GM23338 (cell line): ENCODE results near the gene IL1RL2. TPM values are rescaled to one million over a fixed set of nuclear protein-coding genes. Genes with fewer than 3 reads are reported as not detected.

Experiments used
- ATAC-seq: fragments of 200-7000 bp; cut with Tn5 transposase; 3 replicates; pipeline ENCODE4 v1.9.1; 2020
- DNase-seq: peaks from one replicate; pipeline ENCODE4 v3.0.0-alpha.2; 2015; ENCODE audit warnings: low spot score
- H2AFZ ChIP-seq: fragments of 200-600 bp; sonication (generic); 2 replicates; pipeline ENCODE4 v1.8.0; 2016; ENCODE audit warnings: antibody characterized with exemption, mild to moderate bottlenecking, moderate library complexity
- H3F3A ChIP-seq: fragments of 200-600 bp; sonication (generic); replicated peaks from 2 replicates; pipeline ENCODE4 v1.8.0; 2017; ENCODE audit warnings: antibody characterized with exemption, mixed run types, low read depth
- H3K27ac ChIP-seq: fragments of 200-600 bp; sonication (generic); 2 replicates; pipeline ENCODE4 v1.6.1; 2016; ENCODE audit warnings: low read depth
- H3K27me3 ChIP-seq: fragments of 200-600 bp; sonication (generic); 2 replicates; pipeline ENCODE4 v1.8.0; 2016; ENCODE audit warnings: mild to moderate bottlenecking, mixed run types, moderate library complexity; ENCODE audit not compliant: insufficient read depth
- H3K36me3 ChIP-seq: fragments of 200-600 bp; sonication (generic); 2 replicates; pipeline ENCODE4 v1.8.0; 2016; ENCODE audit warnings: mild to moderate bottlenecking; ENCODE audit not compliant: insufficient read depth
- H3K4me1 ChIP-seq: fragments of 200-600 bp; sonication (generic); 2 replicates; pipeline ENCODE4 v1.8.0; 2016; ENCODE audit warnings: mild to moderate bottlenecking, moderate library complexity; ENCODE audit not compliant: insufficient read depth
- H3K4me2 ChIP-seq: fragments of 200-600 bp; sonication (generic); 2 replicates; pipeline ENCODE4 v1.7.1; 2017; ENCODE audit warnings: mixed run types
- H3K4me3 ChIP-seq: fragments of 200-600 bp; sonication (generic); 2 replicates; pipeline ENCODE4 v1.6.1; 2016; ENCODE audit warnings: mixed run types
- H3K79me2 ChIP-seq: fragments of 200-600 bp; sonication (generic); replicated peaks from 2 replicates; pipeline ENCODE4 v1.8.0; 2017; ENCODE audit warnings: mild to moderate bottlenecking; ENCODE audit not compliant: insufficient read depth
- H3K9me2 ChIP-seq: fragments of 200-600 bp; sonication (generic); 2 replicates; pipeline ENCODE4 v1.8.0; 2017; ENCODE audit not compliant: insufficient read depth
- H4K20me1 ChIP-seq: fragments of 200-600 bp; sonication (generic); replicated peaks from 2 replicates; pipeline ENCODE4 v1.8.0; 2017; ENCODE audit warnings: mild to moderate bottlenecking; ENCODE audit not compliant: insufficient read depth
- H3K27ac Mint-ChIP-seq: 2 replicates; pipeline ENCODE4 v1.8.0; 2020; ENCODE audit warnings: inconsistent platforms, mild to moderate bottlenecking, moderate library complexity, mixed read lengths
- H3K27me3 Mint-ChIP-seq: 3 replicates; pipeline ENCODE4 v1.8.0; 2022; ENCODE audit warnings: low read depth, mild to moderate bottlenecking, moderate library complexity, mixed read lengths, inconsistent platforms; ENCODE audit not compliant: insufficient read depth, poor library complexity
- H3K36me3 Mint-ChIP-seq: 3 replicates; pipeline ENCODE4 v1.8.0; 2021; ENCODE audit warnings: low read depth, mild to moderate bottlenecking, inconsistent platforms, moderate library complexity, mixed read lengths
- H3K4me1 Mint-ChIP-seq: 3 replicates; pipeline ENCODE4 v1.8.0; 2020; ENCODE audit warnings: mild to moderate bottlenecking, inconsistent platforms, mixed read lengths
- H3K4me3 Mint-ChIP-seq: 3 replicates; pipeline ENCODE4 v1.8.0; 2021; ENCODE audit warnings: moderate library complexity, mild to moderate bottlenecking, inconsistent platforms, mixed read lengths
- H3K9me3 Mint-ChIP-seq: 3 replicates; pipeline ENCODE4 v1.8.0; 2020; ENCODE audit warnings: moderate library complexity, mild to moderate bottlenecking, inconsistent platforms, mixed read lengths
- EZH2 ChIP-seq: fragments of 200-600 bp; sonication (generic); IDR thresholded peaks from one replicate; pipeline ENCODE4 v1.8.0; 2017; ENCODE audit warnings: antibody characterized with exemption, mild to moderate bottlenecking, low read depth; ENCODE audit not compliant: unreplicated experiment
- EZH2phosphoT487 ChIP-seq: fragments of 200-600 bp; sonication (generic); IDR thresholded peaks from one replicate; pipeline ENCODE4 v1.8.1; 2018; ENCODE audit warnings: antibody characterized with exemption; ENCODE audit not compliant: unreplicated experiment
- JUNB ChIP-seq: IDR thresholded peaks from one replicate; pipeline ENCODE4 v1.6.1; 2016; ENCODE audit warnings: antibody characterized with exemption; ENCODE audit not compliant: unreplicated experiment
- NANOG ChIP-seq: IDR thresholded peaks from 2 replicates; pipeline ENCODE4 v1.6.1; 2016; ENCODE audit warnings: antibody characterized with exemption, borderline replicate concordance
- POLR2AphosphoS5 ChIP-seq: IDR thresholded peaks from 2 replicates; pipeline ENCODE4 v1.6.1; 2016; ENCODE audit warnings: antibody characterized with exemption, low read depth
- STAT1 ChIP-seq: IDR thresholded peaks from one replicate; pipeline ENCODE4 v1.6.1; 2016; ENCODE audit warnings: antibody characterized with exemption; ENCODE audit not compliant: unreplicated experiment
- ZNF331 ChIP-seq: fragments of 250-450 bp; sonication (Bioruptor Pico); IDR thresholded peaks from 2 replicates; pipeline ENCODE4 v1.5.0; 2020; ENCODE audit warnings: low read depth, mild to moderate bottlenecking, moderate library complexity
- polyA plus RNA-seq: library from polyadenylated mRNA; unstranded; fragments of >200 nt; fragmentation: Nextera tagmentation; extraction: Ambion mirVana; gene quantifications from 2 replicates; pipeline ENCODE4 v1.2.1, GENCODE V29; 2016
- total RNA-seq: library from RNA; depleted of rRNA; stranded (reverse); fragments of >200 nt; shearing (Covaris generic); gene quantifications from 2 replicates; pipeline ENCODE4 v1.2.3, GENCODE V29; 2014
- TF ChIP-seq, protein P1 (sequence below): IDR thresholded peaks from 2 replicates; pipeline ENCODE4 v1.6.1; 2016; ENCODE audit warnings: antibody characterized with exemption
- TF ChIP-seq, protein P2 (sequence below), 2 experiments: fragments of 200-600 bp in 1 of 2; sonication (generic) in 1 of 2; conservative IDR thresholded peaks; 2 replicates each; pipeline versions ENCODE4 v1.5.1 to v1.6.1; 2016 to 2017; ENCODE audit warnings: antibody characterized with exemption in 2 of 2, low read depth in 2 of 2, mild to moderate bottlenecking in 2 of 2, moderate library complexity in 1 of 2
- TF ChIP-seq, protein P3 (sequence below): fragments of 250-450 bp; sonication (Bioruptor Pico); IDR thresholded peaks from 2 replicates; pipeline ENCODE4 v1.5.0; 2020; ENCODE audit warnings: mild to moderate bottlenecking, moderate library complexity

Gene IL1RL2
- total and polyA plus RNA-seq, 2 experiments from 2014 or later, result not detected

DNA sequence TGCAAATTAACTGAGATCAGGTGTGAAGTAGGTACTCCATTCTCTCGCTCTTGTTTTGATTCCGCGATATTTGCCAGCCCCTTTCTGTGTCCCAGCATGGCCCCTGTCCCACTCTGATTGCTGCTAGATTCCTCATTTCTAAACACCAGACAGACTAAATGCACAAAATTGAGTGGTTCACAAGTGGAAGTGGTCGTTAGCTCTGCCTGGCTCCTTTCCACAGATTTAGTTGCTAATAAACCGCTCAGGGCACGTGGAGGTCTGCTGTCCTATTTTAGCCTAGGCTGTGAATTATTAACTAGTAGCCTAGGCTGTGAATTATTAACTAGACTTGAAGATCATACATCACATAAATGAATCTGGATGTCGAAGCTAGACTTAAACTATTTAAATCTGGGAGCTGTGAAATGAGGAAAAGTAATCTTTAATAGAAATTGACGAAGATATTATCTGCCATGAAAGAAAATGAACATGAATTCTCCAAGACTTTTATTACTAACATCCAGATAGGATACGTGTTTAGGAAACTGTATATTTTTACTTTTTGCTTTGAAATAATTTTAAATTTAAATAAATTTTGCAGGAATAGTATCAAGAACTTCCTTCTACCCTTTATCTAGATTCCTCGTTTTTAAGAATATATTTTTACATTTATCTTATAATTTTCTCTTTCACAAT lies 3.7 kb downstream of the IL1RL2 start:
- Histone ChIP-seq H3K27ac (no peak overlapping the region), H3K4me2 (no peak overlapping the region), H3K4me3 (no peak overlapping the region), H3K4me1 (no peaks in the 10 kb centered on the region), H3K9me2 (no peaks in the 10 kb centered on the region), H2AFZ (no peak overlapping the region; the same call in 1 of the 2 replicates), H3K36me3 (no peaks in the 10 kb centered on the region), H3F3A (no peaks in the 10 kb centered on the region), H4K20me1 (0 out of 2 replicates have a peak, but pooled peaks cover 5% of the 10 kb centered on the region), H3K27me3 (peaks cover 37% of the 10 kb centered on the region), H3K79me2 (no peaks in the 10 kb centered on the region)
- Mint-ChIP-seq H3K27ac (no peak overlapping the region), H3K4me1 (no peaks in the 10 kb centered on the region; the same call in 2 of the 3 replicates), H3K4me3 (no peak overlapping the region), H3K27me3 (peaks cover 29% of the 10 kb centered on the region), H3K9me3 (peaks cover 2% of the 10 kb centered on the region; the same call in 1 of the 3 replicates), H3K36me3 (no peaks in the 10 kb centered on the region; the same call in 2 of the 3 replicates)
- TF ChIP-seq ZNF331, result no peak
- TF ChIP-seq EZH2, result no peak
- TF ChIP-seq, protein P1, sequence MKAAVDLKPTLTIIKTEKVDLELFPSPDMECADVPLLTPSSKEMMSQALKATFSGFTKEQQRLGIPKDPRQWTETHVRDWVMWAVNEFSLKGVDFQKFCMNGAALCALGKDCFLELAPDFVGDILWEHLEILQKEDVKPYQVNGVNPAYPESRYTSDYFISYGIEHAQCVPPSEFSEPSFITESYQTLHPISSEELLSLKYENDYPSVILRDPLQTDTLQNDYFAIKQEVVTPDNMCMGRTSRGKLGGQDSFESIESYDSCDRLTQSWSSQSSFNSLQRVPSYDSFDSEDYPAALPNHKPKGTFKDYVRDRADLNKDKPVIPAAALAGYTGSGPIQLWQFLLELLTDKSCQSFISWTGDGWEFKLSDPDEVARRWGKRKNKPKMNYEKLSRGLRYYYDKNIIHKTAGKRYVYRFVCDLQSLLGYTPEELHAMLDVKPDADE, result no peak
- TF ChIP-seq STAT1, result no peak
- no peak for TF ChIP-seq JUNB
- TF ChIP-seq POLR2AphosphoS5, result no peak
- TF ChIP-seq EZH2phosphoT487, result no peak
- TF ChIP-seq, protein P2, sequence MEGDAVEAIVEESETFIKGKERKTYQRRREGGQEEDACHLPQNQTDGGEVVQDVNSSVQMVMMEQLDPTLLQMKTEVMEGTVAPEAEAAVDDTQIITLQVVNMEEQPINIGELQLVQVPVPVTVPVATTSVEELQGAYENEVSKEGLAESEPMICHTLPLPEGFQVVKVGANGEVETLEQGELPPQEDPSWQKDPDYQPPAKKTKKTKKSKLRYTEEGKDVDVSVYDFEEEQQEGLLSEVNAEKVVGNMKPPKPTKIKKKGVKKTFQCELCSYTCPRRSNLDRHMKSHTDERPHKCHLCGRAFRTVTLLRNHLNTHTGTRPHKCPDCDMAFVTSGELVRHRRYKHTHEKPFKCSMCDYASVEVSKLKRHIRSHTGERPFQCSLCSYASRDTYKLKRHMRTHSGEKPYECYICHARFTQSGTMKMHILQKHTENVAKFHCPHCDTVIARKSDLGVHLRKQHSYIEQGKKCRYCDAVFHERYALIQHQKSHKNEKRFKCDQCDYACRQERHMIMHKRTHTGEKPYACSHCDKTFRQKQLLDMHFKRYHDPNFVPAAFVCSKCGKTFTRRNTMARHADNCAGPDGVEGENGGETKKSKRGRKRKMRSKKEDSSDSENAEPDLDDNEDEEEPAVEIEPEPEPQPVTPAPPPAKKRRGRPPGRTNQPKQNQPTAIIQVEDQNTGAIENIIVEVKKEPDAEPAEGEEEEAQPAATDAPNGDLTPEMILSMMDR (conservative IDR thresholded peaks at IDR 0.05; ENCODE audit: low read depth in 2 of 2), result no peak
- ATAC-seq (no peak), DNase-seq (no peak)

DNA sequence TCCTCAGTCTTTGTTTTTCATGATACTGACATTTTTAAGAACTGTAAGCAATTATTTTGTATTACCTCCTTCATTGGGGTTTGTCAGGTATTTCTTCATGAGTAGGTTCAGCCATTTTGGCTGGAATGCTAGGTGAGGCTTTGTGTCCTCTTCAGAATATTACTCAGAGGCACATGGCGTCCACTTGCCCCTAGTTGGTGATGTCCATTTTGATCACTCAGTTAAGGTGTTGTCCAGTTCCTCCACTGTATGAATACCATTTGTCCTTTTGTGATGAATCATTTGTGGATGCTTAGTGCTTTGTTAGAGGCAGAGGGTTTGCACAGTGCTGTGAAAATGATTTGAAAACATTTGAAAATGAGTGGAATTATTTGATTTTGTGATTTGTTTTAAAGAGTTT lies 4.7 kb downstream of the IL1RL2 start:
- H4K20me1 ChIP-seq, result no peaks in the 10 kb centered on the region
- DNase-seq (no peak), ATAC-seq (no peak)
- H3K9me2 ChIP-seq, result no peaks in the 10 kb centered on the region
- no peak overlapping the region for H3K27ac ChIP-seq
- no peaks in the 10 kb centered on the region; the same call in 2 of the 3 replicates for H3K36me3 Mint-ChIP-seq
- H3K4me3 Mint-ChIP-seq, result no peak overlapping the region
- H3K36me3 ChIP-seq, result no peaks in the 10 kb centered on the region
- H3K27me3 ChIP-seq, result peaks cover 28% of the 10 kb centered on the region
- H3K9me3 Mint-ChIP-seq, result peaks cover 2% of the 10 kb centered on the region; the same call in 1 of the 3 replicates
- H3K4me3 ChIP-seq, result no peak overlapping the region
- H3K4me1 ChIP-seq, result no peaks in the 10 kb centered on the region
- no peaks in the 10 kb centered on the region; the same call in 2 of the 3 replicates for H3K4me1 Mint-ChIP-seq
- H3K27ac Mint-ChIP-seq, result no peak overlapping the region
- no peak overlapping the region for H2AFZ ChIP-seq
- H3F3A ChIP-seq, result no peaks in the 10 kb centered on the region
- peaks cover 25% of the 10 kb centered on the region for H3K27me3 Mint-ChIP-seq
- no peak overlapping the region for H3K4me2 ChIP-seq
- H3K79me2 ChIP-seq, result no peaks in the 10 kb centered on the region
- no peak for TF ChIP-seq JUNB
- TF ChIP-seq, protein P3, sequence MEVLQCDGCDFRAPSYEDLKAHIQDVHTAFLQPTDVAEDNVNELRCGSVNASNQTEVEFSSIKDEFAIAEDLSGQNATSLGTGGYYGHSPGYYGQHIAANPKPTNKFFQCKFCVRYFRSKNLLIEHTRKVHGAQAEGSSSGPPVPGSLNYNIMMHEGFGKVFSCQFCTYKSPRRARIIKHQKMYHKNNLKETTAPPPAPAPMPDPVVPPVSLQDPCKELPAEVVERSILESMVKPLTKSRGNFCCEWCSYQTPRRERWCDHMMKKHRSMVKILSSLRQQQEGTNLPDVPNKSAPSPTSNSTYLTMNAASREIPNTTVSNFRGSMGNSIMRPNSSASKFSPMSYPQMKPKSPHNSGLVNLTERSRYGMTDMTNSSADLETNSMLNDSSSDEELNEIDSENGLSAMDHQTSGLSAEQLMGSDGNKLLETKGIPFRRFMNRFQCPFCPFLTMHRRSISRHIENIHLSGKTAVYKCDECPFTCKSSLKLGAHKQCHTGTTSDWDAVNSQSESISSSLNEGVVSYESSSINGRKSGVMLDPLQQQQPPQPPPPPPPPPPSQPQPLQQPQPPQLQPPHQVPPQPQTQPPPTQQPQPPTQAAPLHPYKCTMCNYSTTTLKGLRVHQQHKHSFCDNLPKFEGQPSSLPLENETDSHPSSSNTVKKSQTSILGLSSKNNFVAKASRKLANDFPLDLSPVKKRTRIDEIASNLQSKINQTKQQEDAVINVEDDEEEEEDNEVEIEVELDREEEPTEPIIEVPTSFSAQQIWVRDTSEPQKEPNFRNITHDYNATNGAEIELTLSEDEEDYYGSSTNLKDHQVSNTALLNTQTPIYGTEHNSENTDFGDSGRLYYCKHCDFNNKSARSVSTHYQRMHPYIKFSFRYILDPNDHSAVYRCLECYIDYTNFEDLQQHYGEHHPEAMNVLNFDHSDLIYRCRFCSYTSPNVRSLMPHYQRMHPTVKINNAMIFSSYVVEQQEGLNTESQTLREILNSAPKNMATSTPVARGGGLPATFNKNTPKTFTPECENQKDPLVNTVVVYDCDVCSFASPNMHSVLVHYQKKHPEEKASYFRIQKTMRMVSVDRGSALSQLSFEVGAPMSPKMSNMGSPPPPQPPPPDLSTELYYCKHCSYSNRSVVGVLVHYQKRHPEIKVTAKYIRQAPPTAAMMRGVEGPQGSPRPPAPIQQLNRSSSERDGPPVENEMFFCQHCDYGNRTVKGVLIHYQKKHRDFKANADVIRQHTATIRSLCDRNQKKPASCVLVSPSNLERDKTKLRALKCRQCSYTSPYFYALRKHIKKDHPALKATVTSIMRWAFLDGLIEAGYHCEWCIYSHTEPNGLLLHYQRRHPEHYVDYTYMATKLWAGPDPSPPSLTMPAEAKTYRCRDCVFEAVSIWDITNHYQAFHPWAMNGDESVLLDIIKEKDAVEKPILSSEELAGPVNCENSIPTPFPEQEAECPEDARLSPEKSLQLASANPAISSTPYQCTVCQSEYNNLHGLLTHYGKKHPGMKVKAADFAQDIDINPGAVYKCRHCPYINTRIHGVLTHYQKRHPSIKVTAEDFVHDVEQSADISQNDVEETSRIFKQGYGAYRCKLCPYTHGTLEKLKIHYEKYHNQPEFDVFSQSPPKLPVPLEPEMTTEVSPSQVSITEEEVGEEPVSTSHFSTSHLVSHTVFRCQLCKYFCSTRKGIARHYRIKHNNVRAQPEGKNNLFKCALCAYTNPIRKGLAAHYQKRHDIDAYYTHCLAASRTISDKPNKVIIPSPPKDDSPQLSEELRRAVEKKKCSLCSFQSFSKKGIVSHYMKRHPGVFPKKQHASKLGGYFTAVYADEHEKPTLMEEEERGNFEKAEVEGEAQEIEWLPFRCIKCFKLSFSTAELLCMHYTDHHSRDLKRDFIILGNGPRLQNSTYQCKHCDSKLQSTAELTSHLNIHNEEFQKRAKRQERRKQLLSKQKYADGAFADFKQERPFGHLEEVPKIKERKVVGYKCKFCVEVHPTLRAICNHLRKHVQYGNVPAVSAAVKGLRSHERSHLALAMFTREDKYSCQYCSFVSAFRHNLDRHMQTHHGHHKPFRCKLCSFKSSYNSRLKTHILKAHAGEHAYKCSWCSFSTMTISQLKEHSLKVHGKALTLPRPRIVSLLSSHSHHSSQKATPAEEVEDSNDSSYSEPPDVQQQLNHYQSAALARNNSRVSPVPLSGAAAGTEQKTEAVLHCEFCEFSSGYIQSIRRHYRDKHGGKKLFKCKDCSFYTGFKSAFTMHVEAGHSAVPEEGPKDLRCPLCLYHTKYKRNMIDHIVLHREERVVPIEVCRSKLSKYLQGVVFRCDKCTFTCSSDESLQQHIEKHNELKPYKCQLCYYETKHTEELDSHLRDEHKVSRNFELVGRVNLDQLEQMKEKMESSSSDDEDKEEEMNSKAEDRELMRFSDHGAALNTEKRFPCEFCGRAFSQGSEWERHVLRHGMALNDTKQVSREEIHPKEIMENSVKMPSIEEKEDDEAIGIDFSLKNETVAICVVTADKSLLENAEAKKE, result no peak
- TF ChIP-seq, protein P2 (conservative IDR thresholded peaks at IDR 0.05; ENCODE audit: low read depth in 2 of 2), result no peak
- no peak for TF ChIP-seq NANOG
- no peak for TF ChIP-seq POLR2AphosphoS5
